IMR-90 (cell line): Measurements from ENCODE around the gene ATP10A. TPM values are rescaled to one million over a fixed set of nuclear protein-coding genes. Genes with fewer than 3 reads are reported as not detected.

ENCODE experiments used
- ATAC-seq: fragments of 200-7000 bp; cut with Tn5 transposase; 2 replicates; pipeline ENCODE4 v1.9.1; 2020; ENCODE audit warnings: low read depth, mild to moderate bottlenecking, moderate library complexity
- BruUV-seq: library from RNA; stranded (reverse); fragments of 400-500 nt; replicated peaks from 2 replicates; lab custom pipeline; 2021; lab: Mats Ljungman, UMichigan
- CTCF ChIA-PET: fragments of 300-600 bp; formaldehyde crosslinking; extraction: SDS; loops from one replicate; lab custom pipeline; 2021; ENCODE audit warnings: antibody characterized with exemption; lab: Yijun Ruan, JAX
- POLR2A ChIA-PET: fragments of 300-600 bp; sonication (Branson Sonifier 250); formaldehyde crosslinking; loops from one replicate; lab custom pipeline; 2022; ENCODE audit warnings: antibody characterized with exemption; ENCODE audit not compliant: unreplicated experiment; lab: Charles Lee
- DNase-seq: peaks from one replicate; pipeline ENCODE4 v3.0.0; 2013
- H2AFZ ChIP-seq: replicated peaks from 2 replicates; pipeline ENCODE3; 2013; ENCODE audit warnings: low read length, mild to moderate bottlenecking; ENCODE audit not compliant: poor library complexity
- H2AK5ac ChIP-seq: 2 replicates; pipeline ENCODE4 v1.6.1; 2013; ENCODE audit warnings: low read depth, low read length, inconsistent platforms
- H2AK9ac ChIP-seq: replicated peaks from 2 replicates; pipeline ENCODE3; 2013; ENCODE audit warnings: mild to moderate bottlenecking, low read depth, low read length, moderate library complexity; ENCODE audit not compliant: poor library complexity
- H2BK120ac ChIP-seq: 2 replicates; pipeline ENCODE4 v1.6.1; 2013; ENCODE audit warnings: low read depth, low read length, inconsistent platforms
- H2BK15ac ChIP-seq: 3 replicates; pipeline ENCODE4 v1.6.1; 2013; ENCODE audit warnings: low read depth, low read length, inconsistent platforms
- H2BK20ac ChIP-seq: 2 replicates; pipeline ENCODE4 v1.6.1; 2013; ENCODE audit warnings: low read depth, mild to moderate bottlenecking, inconsistent platforms, low read length, moderate library complexity
- H2BK5ac ChIP-seq: 2 replicates; pipeline ENCODE4 v1.6.1; 2013; ENCODE audit warnings: mild to moderate bottlenecking, low read depth, low read length, inconsistent platforms; ENCODE audit not compliant: poor library complexity, severe bottlenecking
- H3K14ac ChIP-seq: replicated peaks from 2 replicates; pipeline ENCODE4 v1.6.1; 2013; ENCODE audit warnings: low read depth, low read length, inconsistent platforms
- H3K18ac ChIP-seq: 2 replicates; pipeline ENCODE4 v1.6.1; 2013; ENCODE audit warnings: low read depth, low read length, control low read depth
- H3K23ac ChIP-seq: 2 replicates; pipeline ENCODE4 v1.6.1; 2013; ENCODE audit warnings: low read depth, low read length, inconsistent platforms
- H3K27ac ChIP-seq: 2 replicates; pipeline ENCODE4 v1.5.1; 2013; ENCODE audit warnings: mild to moderate bottlenecking, control low read depth, low read length; ENCODE audit not compliant: insufficient read depth
- H3K27me3 ChIP-seq: 2 replicates; pipeline ENCODE4 v1.6.1; 2013; ENCODE audit warnings: low read length; ENCODE audit not compliant: control insufficient read depth, insufficient read depth
- H3K36me3 ChIP-seq: 2 replicates; pipeline ENCODE4 v1.6.1; 2013; ENCODE audit warnings: low read length, mixed read lengths; ENCODE audit not compliant: control insufficient read depth, insufficient read depth
- H3K4ac ChIP-seq: 2 replicates; pipeline ENCODE4 v1.6.1; 2013; ENCODE audit warnings: low read depth, low read length, inconsistent platforms
- H3K4me1 ChIP-seq: 2 replicates; pipeline ENCODE4 v1.6.1; 2013; ENCODE audit warnings: low read length, mixed read lengths; ENCODE audit not compliant: control insufficient read depth, insufficient read depth
- H3K4me2 ChIP-seq: 2 replicates; pipeline ENCODE4 v1.6.1; 2013; ENCODE audit warnings: low read depth, mild to moderate bottlenecking, control low read depth, low read length, moderate library complexity
- H3K4me3 ChIP-seq: 2 replicates; pipeline ENCODE4 v1.5.1; 2013; ENCODE audit warnings: low read depth, mild to moderate bottlenecking, control low read depth, low read length, moderate library complexity; ENCODE audit not compliant: insufficient read depth
- H3K56ac ChIP-seq: 2 replicates; pipeline ENCODE4 v1.6.1; 2013; ENCODE audit warnings: low read length, inconsistent platforms; ENCODE audit not compliant: insufficient read depth; ENCODE audit errors: extremely low read depth
- H3K79me1 ChIP-seq, 2 experiments: 2 replicates each; pipeline ENCODE4 v1.6.1; 2013; ENCODE audit warnings: low read length in 2 of 2, inconsistent platforms in 1 of 2, low read depth in 1 of 2
- H3K9ac ChIP-seq: 2 replicates; pipeline ENCODE4 v1.6.1; 2013; ENCODE audit warnings: low read depth, low read length, control low read depth
- H3K9me1 ChIP-seq: 2 replicates; pipeline ENCODE4 v1.6.1; 2013; ENCODE audit warnings: low read length, inconsistent platforms; ENCODE audit not compliant: insufficient read depth
- H3K9me3 ChIP-seq: 2 replicates; pipeline ENCODE4 v1.6.1; 2013; ENCODE audit warnings: low read length; ENCODE audit not compliant: control insufficient read depth, insufficient read depth
- H4K20me1 ChIP-seq: 2 replicates; pipeline ENCODE4 v1.6.1; 2013; ENCODE audit warnings: low read length, inconsistent platforms; ENCODE audit not compliant: insufficient read depth
- H4K5ac ChIP-seq: 2 replicates; pipeline ENCODE4 v1.6.1; 2013; ENCODE audit warnings: mild to moderate bottlenecking, low read depth, low read length, control low read depth
- H4K8ac ChIP-seq, 2 experiments: 2 replicates each; pipeline ENCODE4 v1.6.1; 2013; ENCODE audit warnings: low read depth in 2 of 2, low read length in 2 of 2, control low read depth in 1 of 2, inconsistent platforms in 1 of 2
- H4K91ac ChIP-seq: 2 replicates; pipeline ENCODE4 v1.6.1; 2013; ENCODE audit warnings: low read depth, low read length, inconsistent platforms; ENCODE audit not compliant: insufficient read depth
- BHLHE40 ChIP-seq: fragments of 150-350 bp; IDR thresholded peaks from 2 replicates; pipeline ENCODE4 v1.6.1; 2016; ENCODE audit warnings: mild to moderate bottlenecking, low read depth, low read length
- CEBPB ChIP-seq: IDR thresholded peaks from 2 replicates; pipeline ENCODE4 v1.6.1; 2012; ENCODE audit warnings: low read depth, low read length, improper control_type of control experiment
- CHD1 ChIP-seq: IDR thresholded peaks from 2 replicates; pipeline ENCODE4 v1.6.1; 2012; ENCODE audit warnings: low read depth, low read length, improper control_type of control experiment
- FOS ChIP-seq: fragments of 150-350 bp; IDR thresholded peaks from 2 replicates; pipeline ENCODE4 v1.6.1; 2016; ENCODE audit warnings: low read depth, low read length
- MAFK ChIP-seq: IDR thresholded peaks from 2 replicates; pipeline ENCODE4 v1.6.1; 2012; ENCODE audit warnings: low read depth, low read length, improper control_type of control experiment
- MAZ ChIP-seq: IDR thresholded peaks from 2 replicates; pipeline ENCODE4 v1.6.1; 2012; ENCODE audit warnings: low read depth, mild to moderate bottlenecking, low read length, improper control_type of control experiment, moderate library complexity, borderline replicate concordance
- NFE2L2 ChIP-seq: fragments of 150-350 bp; IDR thresholded peaks from 2 replicates; pipeline ENCODE4 v1.6.1; 2016; ENCODE audit warnings: low read depth, mild to moderate bottlenecking, low read length
- POLR2A ChIP-seq: IDR thresholded peaks from 2 replicates; pipeline ENCODE4 v1.6.1; 2012; ENCODE audit warnings: mild to moderate bottlenecking, low read depth, low read length
- RAD21 ChIP-seq: IDR thresholded peaks from 2 replicates; pipeline ENCODE4 v1.6.1; 2012; ENCODE audit warnings: low read length, improper control_type of control experiment
- RCOR1 ChIP-seq: IDR thresholded peaks from 2 replicates; pipeline ENCODE4 v1.6.1; 2012; ENCODE audit warnings: mild to moderate bottlenecking, low read length, improper control_type of control experiment; ENCODE audit not compliant: insufficient replicate concordance
- RFX5 ChIP-seq: IDR thresholded peaks from 2 replicates; pipeline ENCODE4 v1.8.0; 2012; ENCODE audit warnings: low read depth, mild to moderate bottlenecking, low read length, moderate library complexity
- SMC3 ChIP-seq: fragments of 150-350 bp; IDR thresholded peaks from 2 replicates; pipeline ENCODE4 v1.6.1; 2016; ENCODE audit warnings: low read depth, mild to moderate bottlenecking, antibody characterized with exemption, low read length, moderate library complexity
- WGBS, 2 experiments: methylation state at CpG; one replicate each; pipeline versions ENCODE4 v1.1.5 to v1.1.7; 2013; ENCODE audit warnings: missing lambda C conversion rate in 2 of 2; ENCODE audit not compliant: insufficient read length in 1 of 2; ENCODE audit errors: extremely low coverage in 2 of 2; 5-methylcytosine and 5-hydroxymethylcytosine counted together
- dilution Hi-C: fragments of 300-500 bp; cut with HindIII; formaldehyde crosslinking; loops from one replicate; pipeline ENCODE4 v1.14.3; 2018; ENCODE audit warnings: low sequenced_read_pairs; ENCODE audit not compliant: unreplicated experiment
- in situ Hi-C: fragments of 300-500 bp; cut with MboI; formaldehyde crosslinking; loops from 3 replicates; pipeline ENCODE4 v1.14.3; 2019; ENCODE audit warnings: low sequenced_read_pairs, inconsistent platforms, mixed read lengths
- intact Hi-C: fragments of 100-400 bp; cut with micrococcal nuclease; formaldehyde crosslinking; loops from 2 replicates; pipeline ENCODE4 v1.10.0; 2022
- polyA plus RNA-seq, 3 experiments: library from polyadenylated mRNA; depleted of rRNA; stranded (reverse); fragments of >200 nt; gene quantifications; 2 replicates each; pipeline ENCODE4 v1.2.3, GENCODE V29; 2012; ENCODE audit warnings: low replicate concordance in 1 of 3
- total RNA-seq: library from RNA; depleted of rRNA; stranded (reverse); fragments of >200 nt; gene quantifications from 2 replicates; pipeline ENCODE4 v1.2.3, GENCODE V29; 2012
- TF ChIP-seq, protein P1 (sequence below): conservative IDR thresholded peaks from 2 replicates; pipeline ENCODE4 v1.5.1; 2012; ENCODE audit warnings: mild to moderate bottlenecking, low read depth, low read length, improper control_type of control experiment
- TF ChIP-seq, protein P2 (sequence below): fragments of 150-350 bp; IDR thresholded peaks from 2 replicates; pipeline ENCODE4 v1.6.1; 2017; ENCODE audit warnings: mild to moderate bottlenecking, antibody characterized with exemption, low read length, low read depth

Gene ATP10A
- total and polyA plus RNA-seq, 2 of the 4 experiments (the other 2 are of a cell fraction): 13.8 to 16.0 TPM

DNA sequence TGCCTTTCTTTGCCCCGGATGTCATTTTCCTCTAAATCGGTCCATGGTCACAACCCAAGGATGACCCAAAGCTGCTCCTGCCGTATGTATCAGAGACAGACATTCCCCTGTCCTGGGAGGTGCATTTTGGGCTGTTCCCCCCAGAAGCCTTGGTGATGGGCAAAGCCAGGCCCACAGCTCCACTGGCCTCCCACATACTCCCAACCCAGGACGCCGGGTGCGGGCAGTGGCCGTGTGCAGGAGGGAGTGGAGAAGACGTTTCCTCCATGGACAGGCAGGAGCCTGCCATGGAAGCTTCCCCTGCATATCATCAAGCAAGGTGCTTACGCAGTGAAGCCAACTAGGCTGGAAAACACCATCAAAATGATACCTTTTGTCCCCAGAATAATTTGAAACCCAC is 175.0 kb downstream of the ATP10A start (continued):
- TF ChIP-seq, protein P1, sequence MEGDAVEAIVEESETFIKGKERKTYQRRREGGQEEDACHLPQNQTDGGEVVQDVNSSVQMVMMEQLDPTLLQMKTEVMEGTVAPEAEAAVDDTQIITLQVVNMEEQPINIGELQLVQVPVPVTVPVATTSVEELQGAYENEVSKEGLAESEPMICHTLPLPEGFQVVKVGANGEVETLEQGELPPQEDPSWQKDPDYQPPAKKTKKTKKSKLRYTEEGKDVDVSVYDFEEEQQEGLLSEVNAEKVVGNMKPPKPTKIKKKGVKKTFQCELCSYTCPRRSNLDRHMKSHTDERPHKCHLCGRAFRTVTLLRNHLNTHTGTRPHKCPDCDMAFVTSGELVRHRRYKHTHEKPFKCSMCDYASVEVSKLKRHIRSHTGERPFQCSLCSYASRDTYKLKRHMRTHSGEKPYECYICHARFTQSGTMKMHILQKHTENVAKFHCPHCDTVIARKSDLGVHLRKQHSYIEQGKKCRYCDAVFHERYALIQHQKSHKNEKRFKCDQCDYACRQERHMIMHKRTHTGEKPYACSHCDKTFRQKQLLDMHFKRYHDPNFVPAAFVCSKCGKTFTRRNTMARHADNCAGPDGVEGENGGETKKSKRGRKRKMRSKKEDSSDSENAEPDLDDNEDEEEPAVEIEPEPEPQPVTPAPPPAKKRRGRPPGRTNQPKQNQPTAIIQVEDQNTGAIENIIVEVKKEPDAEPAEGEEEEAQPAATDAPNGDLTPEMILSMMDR: no peak

DNA sequence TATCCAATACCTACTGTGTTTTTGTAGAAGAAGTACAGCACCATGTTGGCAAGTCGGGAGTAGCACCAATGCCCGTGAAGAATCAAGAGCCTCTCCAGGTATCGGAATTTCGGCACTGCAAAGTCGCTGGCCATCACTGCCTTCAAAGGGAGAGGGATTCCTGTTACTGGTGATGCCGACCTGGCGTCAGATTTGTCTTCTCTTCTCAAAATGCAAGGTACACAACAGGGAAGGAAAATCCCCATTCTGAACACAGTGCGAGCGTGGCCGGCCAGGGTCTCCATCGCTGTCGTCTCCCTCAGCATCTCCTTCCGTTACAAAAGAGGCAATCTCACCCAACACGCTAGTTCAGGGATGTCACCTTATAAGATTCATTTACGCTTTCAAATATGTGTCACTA is 175.4 kb downstream of the ATP10A start:
- intact Hi-C loops: no loop called here
- BruUV-seq: no TSS peak
- CTCF ChIA-PET: no interaction called here

More for the DNA sequence above, 175.4 kb downstream of the ATP10A start:
- Histone ChIP-seq H2BK20ac (no peak overlapping the region), H2BK120ac (no peak overlapping the region), H2BK15ac (no peak overlapping the region), H3K56ac (no peak overlapping the region), H3K79me1 (0 out of 4 replicates have a peak, but pooled peaks cover 0 to 5% of the 10 kb centered on the region in 2 experiments), H3K27ac (no peak overlapping the region), H4K8ac (no peak overlapping the region), H3K36me3 (peaks cover 4% of the 10 kb centered on the region; the same call in 1 of the 2 replicates), H3K4me3 (no peak overlapping the region), H3K18ac (no peak overlapping the region), H2AK9ac (no peak overlapping the region), H2AFZ (no peak overlapping the region), H3K4ac (no peak overlapping the region), H4K20me1 (no peaks in the 10 kb centered on the region; the same call in 1 of the 2 replicates), H4K5ac (no peak overlapping the region), H3K9me3 (no peaks in the 10 kb centered on the region), H3K9me1 (peaks cover 23% of the 10 kb centered on the region), H3K4me1 (peaks cover 7% of the 10 kb centered on the region), H3K27me3 (no peaks in the 10 kb centered on the region), H3K4me2 (no peak overlapping the region), H4K91ac (no peak overlapping the region), H3K9ac (no peak overlapping the region), H3K23ac (no peak overlapping the region), H3K14ac (no peak overlapping the region), H2AK5ac (no peak overlapping the region), H2BK5ac (no peak overlapping the region)
- no peak for ATAC-seq
- in situ Hi-C loops: no loop called here
- TF ChIP-seq POLR2A (no peak), MAFK (no peak), MAZ (no peak), CEBPB (no peak), CHD1 (no peak), RAD21 (no peak), BHLHE40 (no peak), FOS (no peak), RFX5 (no peak), RCOR1 (no peak), NFE2L2 (no peak), SMC3 (no peak)
- TF ChIP-seq, protein P2, sequence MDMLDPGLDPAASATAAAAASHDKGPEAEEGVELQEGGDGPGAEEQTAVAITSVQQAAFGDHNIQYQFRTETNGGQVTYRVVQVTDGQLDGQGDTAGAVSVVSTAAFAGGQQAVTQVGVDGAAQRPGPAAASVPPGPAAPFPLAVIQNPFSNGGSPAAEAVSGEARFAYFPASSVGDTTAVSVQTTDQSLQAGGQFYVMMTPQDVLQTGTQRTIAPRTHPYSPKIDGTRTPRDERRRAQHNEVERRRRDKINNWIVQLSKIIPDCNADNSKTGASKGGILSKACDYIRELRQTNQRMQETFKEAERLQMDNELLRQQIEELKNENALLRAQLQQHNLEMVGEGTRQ: no peak
- TF ChIP-seq, protein P1: no peak
- 100% methylated on average over 3 of the region's 15 CpGs; no CpG with 5 or more reads in 1 of the 2 experiments for WGBS, 2 experiments
- DNase-seq: no peak
- dilution Hi-C loops: no loop called here
- POLR2A ChIA-PET: no interaction called here
